DND-41 (cell line): ENCODE data around the gene LIMS2.

ENCODE experiments used
- EZH2 ChIP-seq: IDR thresholded peaks from 3 replicates; pipeline ENCODE4 v1.6.1; 2012; ENCODE audit warnings: borderline replicate concordance, low read depth, mild to moderate bottlenecking, moderate library complexity, low read length, inconsistent platforms; ENCODE audit not compliant: severe bottlenecking
- TF ChIP-seq, protein P1 (sequence below): IDR thresholded peaks from 2 replicates; pipeline ENCODE4 v1.5.1; 2012; ENCODE audit warnings: borderline replicate concordance, low read length, moderate library complexity, mild to moderate bottlenecking; ENCODE audit not compliant: poor library complexity, severe bottlenecking; ENCODE audit errors: extremely low read depth

GRCh38 chr2:127637236-127637630 lies 38.1 kb downstream of the LIMS2 start:
- TF ChIP-seq, protein P1, sequence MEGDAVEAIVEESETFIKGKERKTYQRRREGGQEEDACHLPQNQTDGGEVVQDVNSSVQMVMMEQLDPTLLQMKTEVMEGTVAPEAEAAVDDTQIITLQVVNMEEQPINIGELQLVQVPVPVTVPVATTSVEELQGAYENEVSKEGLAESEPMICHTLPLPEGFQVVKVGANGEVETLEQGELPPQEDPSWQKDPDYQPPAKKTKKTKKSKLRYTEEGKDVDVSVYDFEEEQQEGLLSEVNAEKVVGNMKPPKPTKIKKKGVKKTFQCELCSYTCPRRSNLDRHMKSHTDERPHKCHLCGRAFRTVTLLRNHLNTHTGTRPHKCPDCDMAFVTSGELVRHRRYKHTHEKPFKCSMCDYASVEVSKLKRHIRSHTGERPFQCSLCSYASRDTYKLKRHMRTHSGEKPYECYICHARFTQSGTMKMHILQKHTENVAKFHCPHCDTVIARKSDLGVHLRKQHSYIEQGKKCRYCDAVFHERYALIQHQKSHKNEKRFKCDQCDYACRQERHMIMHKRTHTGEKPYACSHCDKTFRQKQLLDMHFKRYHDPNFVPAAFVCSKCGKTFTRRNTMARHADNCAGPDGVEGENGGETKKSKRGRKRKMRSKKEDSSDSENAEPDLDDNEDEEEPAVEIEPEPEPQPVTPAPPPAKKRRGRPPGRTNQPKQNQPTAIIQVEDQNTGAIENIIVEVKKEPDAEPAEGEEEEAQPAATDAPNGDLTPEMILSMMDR = no peak
- no peak for TF ChIP-seq EZH2
